HCT116 (cell line): Measurements from ENCODE around the gene VGLL2. TPM values are rescaled to one million over a fixed set of nuclear protein-coding genes. Genes with fewer than 3 reads are reported as not detected.

Experiments used
- ATAC-seq: fragments of 200-7000 bp; cut with Tn5 transposase; 2 replicates; pipeline ENCODE4 v1.9.1; 2020; ENCODE audit warnings: mild to moderate bottlenecking, moderate library complexity
- BruUV-seq: library from RNA; stranded (reverse); fragments of 400-500 nt; replicated peaks from 2 replicates; lab custom pipeline; 2021; lab: Mats Ljungman, UMichigan
- CTCF ChIA-PET: fragments of 300-600 bp; sonication (Branson Sonifier 250); formaldehyde crosslinking; loops from one replicate; lab custom pipeline; 2021; ENCODE audit warnings: antibody characterized with exemption; lab: Charles Lee
- POLR2A ChIA-PET: fragments of 300-600, 350-600 bp; sonication (Branson Sonifier 250); formaldehyde crosslinking; loops from one replicate; lab custom pipeline; 2021; ENCODE audit warnings: antibody characterized with exemption; lab: Charles Lee
- RAD21 ChIA-PET, 2 experiments: fragments of 300-600 bp; sonication (Branson Sonifier 250); formaldehyde crosslinking; loops; one replicate each; lab custom pipeline; 2023; ENCODE audit warnings: low total read pairs in 2 of 2; ENCODE audit not compliant: uncharacterized antibody in 2 of 2, unreplicated experiment in 2 of 2, low non-redundant PET in 1 of 2; lab: Charles Lee
- DNase-seq: peaks from one replicate; pipeline ENCODE4 v3.0.0-alpha.2; 2010; ENCODE audit warnings: low read depth, low spot score
- H2AFZ ChIP-seq: fragments of 200-600 bp; shearing (Covaris generic), sonication (generic); 2 replicates; pipeline ENCODE4 v1.6.1; 2017; ENCODE audit warnings: low read depth, mixed run types, mixed read lengths, antibody characterized with exemption, low read length; ENCODE audit not compliant: poor library complexity, severe bottlenecking
- H3K27ac ChIP-seq: 2 replicates; pipeline ENCODE4 v1.5.1; 2012; ENCODE audit warnings: low read depth, low read length
- H3K27me3 ChIP-seq: fragments of 200-600 bp; sonication (generic); 2 replicates; pipeline ENCODE4 v1.6.1; 2016; ENCODE audit warnings: mixed run types, low read length, mixed read lengths; ENCODE audit not compliant: insufficient read depth
- H3K36me3 ChIP-seq, 2 experiments: fragments of 200-500 bp in 1 of 2; fragments of 200-600 bp in 1 of 2; sonication (Bioruptor generic) in 1 of 2; sonication (generic) in 1 of 2; 2 replicates each; pipeline versions ENCODE4 v1.5.1 to v1.6.1; 2014 to 2016; ENCODE audit warnings: low read length in 2 of 2, inconsistent platforms in 1 of 2, mixed read lengths in 1 of 2, mixed run types in 1 of 2; ENCODE audit not compliant: insufficient read depth in 2 of 2, control insufficient read depth in 1 of 2
- H3K4me1 ChIP-seq, 2 experiments: fragments of 200-600 bp in 1 of 2; sonication (generic) in 1 of 2; 2 replicates each; pipeline versions ENCODE4 v1.5.1 to v1.6.1; 2012 to 2017; ENCODE audit warnings: low read length in 2 of 2, inconsistent platforms in 1 of 2, mild to moderate bottlenecking in 1 of 2, mixed read lengths in 1 of 2, mixed run types in 1 of 2, moderate library complexity in 1 of 2; ENCODE audit not compliant: insufficient read depth in 2 of 2, control insufficient read depth in 1 of 2
- H3K4me2 ChIP-seq: fragments of 200-600 bp; sonication (generic); 2 replicates; pipeline ENCODE4 v1.6.1; 2017; ENCODE audit warnings: mixed run types, low read length, mixed read lengths
- H3K4me3 ChIP-seq, 2 experiments: fragments of 200-600 bp in 1 of 2; sonication (generic) in 1 of 2; replicated peaks in 1 of 2; 2 replicates each; pipeline ENCODE4 v1.5.1; 2011 to 2016; ENCODE audit warnings: low read length in 2 of 2, control low read depth in 1 of 2, low read depth in 1 of 2, mild to moderate bottlenecking in 1 of 2, mixed read lengths in 1 of 2, mixed run types in 1 of 2
- H3K79me2 ChIP-seq: fragments of 200-600 bp; sonication (generic); 2 replicates; pipeline ENCODE4 v1.6.1; 2017; ENCODE audit warnings: mild to moderate bottlenecking, mixed run types, low read length, moderate library complexity, mixed read lengths; ENCODE audit not compliant: insufficient read depth
- H3K9ac ChIP-seq: fragments of 200-600 bp; sonication (generic); 2 replicates; pipeline ENCODE4 v1.6.1; 2016; ENCODE audit warnings: low read length, mixed read lengths
- H3K9me2 ChIP-seq: fragments of 200-600 bp; sonication (generic), shearing (Covaris generic); 2 replicates; pipeline ENCODE4 v1.6.1; 2017; ENCODE audit warnings: mixed run types, mild to moderate bottlenecking, moderate library complexity; ENCODE audit not compliant: insufficient read depth
- H3K9me3 ChIP-seq, 2 experiments: fragments of 200-500 bp in 1 of 2; fragments of 200-600 bp in 1 of 2; sonication (Bioruptor generic) in 1 of 2; sonication (generic) in 1 of 2; 2 replicates each; pipeline ENCODE4 v1.6.1; 2014 to 2017; ENCODE audit warnings: low read length in 2 of 2, mixed read lengths in 2 of 2, inconsistent platforms in 1 of 2, low read depth in 1 of 2, mild to moderate bottlenecking in 1 of 2, mixed run types in 1 of 2, moderate library complexity in 1 of 2; ENCODE audit not compliant: control insufficient read depth in 1 of 2, insufficient read depth in 1 of 2
- H4K20me1 ChIP-seq: fragments of 200-600 bp; sonication (generic), shearing (Covaris generic); 2 replicates; pipeline ENCODE4 v1.6.1; 2017; ENCODE audit warnings: mixed run types, mild to moderate bottlenecking, moderate library complexity; ENCODE audit not compliant: insufficient read depth
- CBX3 ChIP-seq: IDR thresholded peaks from 2 replicates; pipeline ENCODE4 v1.6.1; 2012; ENCODE audit warnings: low read depth
- CEBPB ChIP-seq: IDR thresholded peaks from 2 replicates; pipeline ENCODE4 v1.6.1; 2012; ENCODE audit warnings: low read depth
- CTCF ChIP-seq, 3 experiments: fragments of 200-600 bp in 1 of 3; sonication (generic) in 1 of 3; IDR thresholded peaks in 2 of 3; conservative IDR thresholded peaks in 1 of 3; 2 replicates each; pipeline ENCODE4 v1.5.1; 2012 to 2017; ENCODE audit warnings: low read depth in 2 of 3, low read length in 2 of 3, antibody characterized with exemption in 1 of 3, borderline replicate concordance in 1 of 3, control low read depth in 1 of 3, mild to moderate bottlenecking in 1 of 3, mixed read lengths in 1 of 3, mixed run types in 1 of 3, moderate library complexity in 1 of 3; ENCODE audit not compliant: insufficient read depth in 1 of 3
- EGR1 ChIP-seq: IDR thresholded peaks from 2 replicates; pipeline ENCODE4 v1.6.1; 2012; ENCODE audit warnings: low read depth
- ELF1 ChIP-seq: IDR thresholded peaks from 2 replicates; pipeline ENCODE4 v1.6.1; 2012; ENCODE audit warnings: low read depth, borderline replicate concordance
- EZH2 ChIP-seq: fragments of 200-600 bp; sonication (generic); IDR thresholded peaks from 2 replicates; pipeline ENCODE4 v1.6.1; 2017; ENCODE audit warnings: antibody characterized with exemption, mixed run types
- EZH2phosphoT487 ChIP-seq: fragments of 200-600 bp; IDR thresholded peaks from 2 replicates; pipeline ENCODE4 v1.6.1; 2018; ENCODE audit warnings: antibody characterized with exemption, borderline replicate concordance
- FOSL1 ChIP-seq: IDR thresholded peaks from 2 replicates; pipeline ENCODE4 v1.6.1; 2012; ENCODE audit warnings: low read depth
- JUND ChIP-seq: IDR thresholded peaks from 2 replicates; pipeline ENCODE4 v1.6.1; 2012
- POLR2A ChIP-seq: IDR thresholded peaks from 2 replicates; pipeline ENCODE4 v1.7.0; 2011; ENCODE audit warnings: borderline replicate concordance; ENCODE audit not compliant: insufficient read depth, insufficient read length; ENCODE audit errors: extremely low read depth
- SIN3A ChIP-seq: IDR thresholded peaks from 2 replicates; pipeline ENCODE4 v1.6.1; 2012; ENCODE audit warnings: low read depth
- SP1 ChIP-seq: IDR thresholded peaks from 2 replicates; pipeline ENCODE4 v1.6.1; 2012; ENCODE audit warnings: low read depth
- SRF ChIP-seq: IDR thresholded peaks from 2 replicates; pipeline ENCODE4 v1.6.1; 2012; ENCODE audit warnings: low read depth
- TCF7L2 ChIP-seq: IDR thresholded peaks from 2 replicates; pipeline ENCODE4 v1.7.0; 2011; ENCODE audit warnings: borderline replicate concordance, inconsistent platforms; ENCODE audit not compliant: insufficient read depth, insufficient read length; ENCODE audit errors: extremely low read depth
- ZBTB33 ChIP-seq: IDR thresholded peaks from 2 replicates; pipeline ENCODE4 v1.6.1; 2011; ENCODE audit warnings: mild to moderate bottlenecking, low read length, moderate library complexity; ENCODE audit not compliant: insufficient replicate concordance; ENCODE audit errors: extremely low read depth
- ZFX ChIP-seq: fragments of 450-650 bp; IDR thresholded peaks from 2 replicates; pipeline ENCODE4 v1.6.1; 2017
- ZNF274 ChIP-seq: fragments of 200-500 bp; sonication (Bioruptor generic); IDR thresholded peaks from 2 replicates; pipeline ENCODE4 v1.6.1; 2014; ENCODE audit warnings: mild to moderate bottlenecking, low read depth, low read length, inconsistent platforms
- intact Hi-C: fragments of 100-400 bp; cut with micrococcal nuclease; formaldehyde crosslinking; loops from 2 replicates; pipeline ENCODE4 v1.10.0; 2022
- total RNA-seq: library from RNA; stranded (reverse); gene quantifications from one replicate; pipeline ENCODE4 v1.2.1, GENCODE V29; 2021; ENCODE audit not compliant: unreplicated experiment

Gene VGLL2
- total RNA-seq, 1 experiment from 2014 or later = not detected

GRCh38 chr6:117270055-117270842 is 4.9 kb downstream of the VGLL2 start:
- H3K9ac ChIP-seq = no peak overlapping the region
- no peaks in the 10 kb centered on the region for H3K9me2 ChIP-seq
- ATAC-seq = no peak
- H3K79me2 ChIP-seq = no peaks in the 10 kb centered on the region
- BruUV-seq = no TSS peak
- no peak overlapping the region for H2AFZ ChIP-seq
- DNase-seq = no peak
- no peaks in the 10 kb centered on the region for H3K36me3 ChIP-seq
- RAD21 ChIA-PET = no interaction called here
- H3K4me2 ChIP-seq = no peak overlapping the region
- H4K20me1 ChIP-seq = no peaks in the 10 kb centered on the region
- intact Hi-C loops = no loop called here
- no peak overlapping the region for H3K4me3 ChIP-seq
- POLR2A ChIA-PET = no interaction called here
- H3K9me3 ChIP-seq = no peaks in the 10 kb centered on the region
- CTCF ChIA-PET = no interaction called here
- TF ChIP-seq POLR2A (no peak), CBX3 (no peak), ELF1 (no peak), EZH2phosphoT487 (no peak), ZNF274 (no peak), CTCF (IDR thresholded peaks at IDR 0.05 in 2 of 3, conservative IDR thresholded peaks at IDR 0.05 in 1 of 3; ENCODE audit: borderline replicate concordance in 1 of 3, insufficient read depth in 1 of 3, low read depth in 2 of 3, low read length in 2 of 3) (no peak), SP1 (no peak), ZFX (no peak), ZBTB33 (no peak), SRF (no peak), TCF7L2 (no peak), FOSL1 (no peak), EGR1 (no peak), CEBPB (no peak), JUND (no peak), EZH2 (no peak), SIN3A (no peak)
- H3K27ac ChIP-seq = no peak overlapping the region
- H3K4me1 ChIP-seq = no peaks in the 10 kb centered on the region
- peaks cover 6% of the 10 kb centered on the region; the same call in 1 of the 2 replicates for H3K27me3 ChIP-seq
